ENCODE measurements around the gene SLC5A11. TPM values are rescaled to one million over a fixed set of nuclear protein-coding genes. Genes with fewer than 3 reads are reported as not detected.

The SLC5A11 gene
- total RNA-seq, 1 experiment from 2014 or later, result 0.22 TPM

DNA sequence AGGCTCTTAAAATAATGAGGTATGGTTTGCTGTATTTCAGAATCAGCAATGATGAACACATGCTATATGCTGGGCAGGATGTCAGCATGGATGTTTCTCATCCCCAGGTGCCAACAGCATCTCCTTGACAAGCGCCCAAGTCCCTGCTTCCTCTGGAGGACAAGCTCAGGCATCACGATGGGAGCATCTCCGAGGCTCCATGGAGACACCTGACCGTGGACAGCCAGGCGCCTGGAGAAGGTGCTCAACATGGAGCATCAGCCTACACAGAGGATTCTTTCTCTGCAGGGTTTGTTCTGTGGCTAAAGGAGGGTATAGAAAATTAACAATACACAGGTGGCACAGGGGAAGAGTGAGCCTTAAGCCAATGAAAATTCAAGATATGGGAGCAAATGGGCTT lies 72.1 kb downstream of the SLC5A11 start:
- H3K27ac Mint-ChIP-seq, result no peak overlapping the region
- peaks cover 2% of the 10 kb centered on the region for H3K27me3 Mint-ChIP-seq (ENCODE audit: low read depth)
- WGBS (ENCODE audit: extremely low coverage, insufficient read length, low lambda C conversion rate), result no CpG with 5 or more reads among the region's 5 CpGs

More for the DNA sequence above, 72.1 kb downstream of the SLC5A11 start:
- Histone ChIP-seq H4K20me1 (ENCODE audit: control insufficient read depth, insufficient read depth, insufficient read length) (no peaks in the 10 kb centered on the region), H3K79me1 (ENCODE audit: insufficient read depth, low read depth, low read length, poor library complexity, severe bottlenecking) (no peaks in the 10 kb centered on the region), H3K18ac (ENCODE audit: insufficient read length, low read depth, low read length) (no peak overlapping the region), H3K9ac (ENCODE audit: extremely low read depth, insufficient read length, low read length) (no peak overlapping the region), H4K91ac (ENCODE audit: insufficient read length, low read depth, low read length) (no peak overlapping the region), H3K23ac (ENCODE audit: insufficient read length, low read depth, low read length) (no peak overlapping the region), H4K5ac (ENCODE audit: insufficient read length, low read depth, low read length) (no peak overlapping the region), H4K8ac (replicated peaks; ENCODE audit: insufficient read length, low read depth, low read length) (no peak overlapping the region), H2AK5ac (ENCODE audit: insufficient read length, low read length) (no peak overlapping the region), H2BK12ac (ENCODE audit: insufficient read length, low read depth, low read length) (no peak overlapping the region), H2BK20ac (ENCODE audit: low read depth, low read length, poor library complexity, severe bottlenecking) (no peak overlapping the region), H3K4ac (ENCODE audit: low read depth, low read length) (no peak overlapping the region), H3K79me2 (ENCODE audit: insufficient read depth, low read length) (no peaks in the 10 kb centered on the region), H3K56ac (ENCODE audit: insufficient read length, low read depth, low read length) (no peak overlapping the region), H3K4me2 (ENCODE audit: insufficient read depth, insufficient read length, low read length) (no peak overlapping the region), H3K23me2 (ENCODE audit: insufficient read length, low read depth, low read length, poor library complexity, severe bottlenecking) (no peaks in the 10 kb centered on the region), H2BK15ac (ENCODE audit: low read depth, low read length) (no peak overlapping the region), H3K4me1 (ENCODE audit: insufficient read depth, low read length) (no peaks in the 10 kb centered on the region), H3K27ac (ENCODE audit: insufficient read length, low read depth, low read length) (no peak overlapping the region), H2BK5ac (ENCODE audit: insufficient read length, low read length) (no peak overlapping the region), H3K14ac (ENCODE audit: insufficient read depth, low read length) (no peak overlapping the region), H3T11ph (ENCODE audit: low read length) (no peak overlapping the region), H3K27me3 (ENCODE audit: insufficient read depth, low read length) (no peaks in the 10 kb centered on the region), H2BK120ac (ENCODE audit: low read depth, low read length, poor library complexity, severe bottlenecking) (no peak overlapping the region), H3K9me3 (ENCODE audit: control insufficient read depth, low read depth, low read length) (no peaks in the 10 kb centered on the region), H2AFZ (ENCODE audit: low read length) (no peak overlapping the region)
- Mint-ChIP-seq H3K4me1 (peaks cover 5 to 11% of the 10 kb centered on the region in 2 experiments; a peak in 3 of 4 replicates), H3K9me3 (no peaks in the 10 kb centered on the region), H3K4me3 (no peak overlapping the region), H3K36me3 (ENCODE audit: insufficient read depth in 1 of 3, low read depth in 3 of 3) (peaks cover 20 to 45% (median 24%) of the 10 kb centered on the region in 3 experiments; a peak in 6 of 7 replicates)
- DNase-seq, result no peak
- TF ChIP-seq, protein P1, sequence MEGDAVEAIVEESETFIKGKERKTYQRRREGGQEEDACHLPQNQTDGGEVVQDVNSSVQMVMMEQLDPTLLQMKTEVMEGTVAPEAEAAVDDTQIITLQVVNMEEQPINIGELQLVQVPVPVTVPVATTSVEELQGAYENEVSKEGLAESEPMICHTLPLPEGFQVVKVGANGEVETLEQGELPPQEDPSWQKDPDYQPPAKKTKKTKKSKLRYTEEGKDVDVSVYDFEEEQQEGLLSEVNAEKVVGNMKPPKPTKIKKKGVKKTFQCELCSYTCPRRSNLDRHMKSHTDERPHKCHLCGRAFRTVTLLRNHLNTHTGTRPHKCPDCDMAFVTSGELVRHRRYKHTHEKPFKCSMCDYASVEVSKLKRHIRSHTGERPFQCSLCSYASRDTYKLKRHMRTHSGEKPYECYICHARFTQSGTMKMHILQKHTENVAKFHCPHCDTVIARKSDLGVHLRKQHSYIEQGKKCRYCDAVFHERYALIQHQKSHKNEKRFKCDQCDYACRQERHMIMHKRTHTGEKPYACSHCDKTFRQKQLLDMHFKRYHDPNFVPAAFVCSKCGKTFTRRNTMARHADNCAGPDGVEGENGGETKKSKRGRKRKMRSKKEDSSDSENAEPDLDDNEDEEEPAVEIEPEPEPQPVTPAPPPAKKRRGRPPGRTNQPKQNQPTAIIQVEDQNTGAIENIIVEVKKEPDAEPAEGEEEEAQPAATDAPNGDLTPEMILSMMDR (conservative IDR thresholded peaks at IDR 0.05), result no peak

Measured in H9 (cell line).